Measurements from ENCODE around the gene IL17RD. TPM values are rescaled to one million over a fixed set of nuclear protein-coding genes. Genes with fewer than 3 reads are reported as not detected.

IL17RD gene
- total and polyA plus RNA-seq, 2 of the 4 experiments (the other 2 are of a cell fraction) = 0.72 to 0.92 TPM

DNA sequence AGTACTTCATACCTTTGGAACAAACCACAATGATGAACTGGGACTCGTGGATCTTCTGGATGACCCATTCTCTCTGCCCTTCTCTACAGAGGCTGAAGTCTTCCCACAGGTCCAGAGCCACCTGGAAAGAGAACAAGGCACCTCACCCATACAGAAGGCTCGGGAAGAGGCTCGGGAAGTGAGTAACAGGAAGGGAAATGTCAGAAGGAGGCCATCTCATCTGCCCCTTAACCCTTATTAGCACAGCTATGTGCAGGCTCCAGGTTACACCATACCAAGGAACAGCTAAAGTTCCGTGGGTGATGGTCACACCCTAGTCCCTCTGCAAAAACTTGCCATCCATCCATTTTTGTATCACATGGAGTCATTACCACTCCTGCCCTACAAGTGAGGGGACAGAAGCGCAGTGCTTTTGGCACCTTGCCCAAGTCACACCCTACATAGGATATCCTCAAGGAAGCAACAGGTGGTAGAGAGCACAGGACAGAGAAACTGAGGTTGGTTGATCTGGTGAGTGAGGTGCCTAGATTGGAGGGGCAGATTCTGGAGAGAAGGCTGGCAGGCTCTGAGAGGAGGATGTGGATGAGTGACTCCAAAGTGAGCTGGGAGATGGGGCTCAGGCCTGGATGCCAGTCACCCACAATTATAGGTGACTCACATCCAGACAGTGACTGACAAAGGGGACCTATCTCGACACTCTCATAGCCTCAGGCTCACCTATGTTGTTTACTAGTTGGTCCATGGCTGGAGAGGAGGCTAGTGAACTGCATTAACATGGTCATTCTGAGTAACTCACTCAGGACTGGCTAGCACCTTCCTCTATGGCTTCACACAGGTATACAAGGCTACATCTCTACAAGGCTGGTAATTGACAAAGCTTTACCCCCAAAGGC, 66.5 kb downstream of the IL17RD start:
- H2AK5ac ChIP-seq (ENCODE audit: low read depth, low read length) = no peak overlapping the region; the same call in 1 of the 2 replicates
- H3K36me3 ChIP-seq (ENCODE audit: control insufficient read depth, insufficient read depth, low read length) = no peaks in the 10 kb centered on the region
- no peak overlapping the region for H4K91ac ChIP-seq (ENCODE audit: insufficient read depth, low read depth, low read length)
- H3K18ac ChIP-seq (ENCODE audit: low read depth, low read length) = no peak overlapping the region; the same call in 1 of the 2 replicates
- H3K27ac ChIP-seq (ENCODE audit: insufficient read depth, low read length) = no peak overlapping the region
- ChIA-PET CTCF (interaction anchor here (0.6 to 1.2 kb wide), 3 partner anchors 13 to 319 kb away, joined by 3 to 6 read pairs (median 5); no protein-coding TSS in a partner anchor), POLR2A (ENCODE audit: unreplicated experiment) (no interaction called here)
- in situ Hi-C loops (cut with MboI; ENCODE audit: low sequenced_read_pairs) (no loop called here), intact Hi-C loops (cut with micrococcal nuclease) (loop anchor here (10.0 kb wide), 1 partner anchor 394 kb away; no protein-coding TSS in a partner anchor), dilution Hi-C loops (cut with HindIII; ENCODE audit: low sequenced_read_pairs, unreplicated experiment) (no loop called here)
- ATAC-seq (ENCODE audit: low read depth) (no peak), DNase-seq (no peak)
- no peaks in the 10 kb centered on the region for H4K20me1 ChIP-seq (ENCODE audit: insufficient read depth, low read length)
- no peak overlapping the region for H4K5ac ChIP-seq (ENCODE audit: low read depth, low read length)
- TF ChIP-seq RFX5 (IDR thresholded peaks at IDR 0.05; ENCODE audit: low read depth, low read length) (no peak), CHD1 (IDR thresholded peaks at IDR 0.05; ENCODE audit: low read depth, low read length) (no peak), MXI1 (IDR thresholded peaks at IDR 0.05; ENCODE audit: borderline replicate concordance, low read depth, low read length) (no peak), POLR2A (IDR thresholded peaks at IDR 0.05; ENCODE audit: low read depth, low read length) (no peak), RCOR1 (IDR thresholded peaks at IDR 0.05; ENCODE audit: insufficient replicate concordance, low read length) (no peak), FOS (IDR thresholded peaks at IDR 0.05; ENCODE audit: low read depth, low read length) (no peak), MAFK (IDR thresholded peaks at IDR 0.05; ENCODE audit: low read depth, low read length) (no peak), SMC3 (IDR thresholded peaks at IDR 0.05; ENCODE audit: low read depth, low read length) (no peak)
- no peaks in the 10 kb centered on the region for H3K9me1 ChIP-seq (ENCODE audit: insufficient read depth, low read length)
- no peaks in the 10 kb centered on the region for H3K79me1 ChIP-seq (ENCODE audit: low read depth in 1 of 2, low read length in 2 of 2)
- peaks cover 9% of the 10 kb centered on the region; the same call in 1 of the 2 replicates for H3K4me1 ChIP-seq (ENCODE audit: control insufficient read depth, insufficient read depth, low read length)
- H3K4me2 ChIP-seq (ENCODE audit: low read depth, low read length) = no peak overlapping the region
- H3K27me3 ChIP-seq (ENCODE audit: control insufficient read depth, insufficient read depth, low read length) = no peaks in the 10 kb centered on the region
- no peak overlapping the region for H4K8ac ChIP-seq (ENCODE audit: low read depth in 2 of 2, low read length in 2 of 2)
- H3K23ac ChIP-seq (ENCODE audit: low read depth, low read length) = no peak overlapping the region; the same call in 1 of the 2 replicates
- H3K4ac ChIP-seq (ENCODE audit: low read depth, low read length) = no peak overlapping the region
- H3K56ac ChIP-seq (ENCODE audit: extremely low read depth, insufficient read depth, low read length) = no peak overlapping the region
- no peak overlapping the region for H2BK15ac ChIP-seq (ENCODE audit: low read depth, low read length)
- no peak overlapping the region for H2BK120ac ChIP-seq (ENCODE audit: low read depth, low read length)
- no peak overlapping the region for H3K14ac ChIP-seq (replicated peaks; ENCODE audit: low read depth, low read length)
- no peak overlapping the region for H3K9ac ChIP-seq (ENCODE audit: low read depth, low read length)
- H3K4me3 ChIP-seq (ENCODE audit: insufficient read depth, low read depth, low read length) = no peak overlapping the region
- no peak overlapping the region for H2AFZ ChIP-seq (replicated peaks; ENCODE audit: low read length, poor library complexity)
- no CpG with 5 or more reads among the region's 6 CpGs for WGBS, 2 experiments (ENCODE audit: extremely low coverage in 2 of 2, insufficient read length in 1 of 2)
- H2BK20ac ChIP-seq (ENCODE audit: low read depth, low read length) = no peak overlapping the region
- H2AK9ac ChIP-seq (replicated peaks; ENCODE audit: low read depth, low read length, poor library complexity) = no peak overlapping the region
- no peaks in the 10 kb centered on the region for H3K9me3 ChIP-seq (ENCODE audit: control insufficient read depth, insufficient read depth, low read length)
- H2BK5ac ChIP-seq (ENCODE audit: low read depth, low read length, poor library complexity, severe bottlenecking) = no peak overlapping the region
- no TSS peak for BruUV-seq (replicated peaks)
